Mucosa of descending colon (tissue), 3 donors: ENCODE results near the gene RNF34. TPM values are rescaled to one million over a fixed set of nuclear protein-coding genes. Genes with fewer than 3 reads are reported as not detected.

Source experiments
- ATAC-seq: fragments of 200-7000 bp; cut with Tn5 transposase; one replicate; pipeline ENCODE4 v1.9.1; 2020; ENCODE audit warnings: mild to moderate bottlenecking, moderate library complexity
- DNase-seq, 3 donors: peaks; one replicate each; pipeline ENCODE4 v3.0.0-alpha.2; 2020
- H3K36me3 ChIP-seq: fragments of 200-600 bp; one replicate; pipeline ENCODE4 v1.8.0; 2021; ENCODE audit warnings: low read depth, mild to moderate bottlenecking
- H3K4me1 ChIP-seq: fragments of 200-600 bp; one replicate; pipeline ENCODE4 v1.8.0; 2021; ENCODE audit warnings: low read depth, mild to moderate bottlenecking
- H3K4me3 ChIP-seq: fragments of 200-600 bp; one replicate; pipeline ENCODE4 v1.8.0; 2021; ENCODE audit warnings: mild to moderate bottlenecking
- H3K9me3 ChIP-seq: fragments of 200-600 bp; one replicate; pipeline ENCODE4 v1.8.0; 2021; ENCODE audit warnings: mild to moderate bottlenecking
- CTCF ChIP-seq: fragments of 200-600 bp; IDR thresholded peaks from one replicate; pipeline ENCODE4 v1.8.0; 2022; ENCODE audit warnings: antibody characterized with exemption, mild to moderate bottlenecking
- intact Hi-C, 2 donors: fragments of 100-400 bp; cut with DNase I in 1 of 2; cut with micrococcal nuclease in 1 of 2; formaldehyde crosslinking; loops; one replicate each; pipeline versions ENCODE4 v1.11.0 to v1.11.1; 2022; cut with DNase I, micrococcal nuclease
- total RNA-seq, 3 donors: library from RNA; stranded (reverse); fragmentation: NEBNext Ultra II Directional in 2 of 3; extraction: Animal tissue kit (Norgen Biotek cat#: 25700) in 2 of 3; gene quantifications; one replicate each; pipeline versions ENCODE4 v1.2.1 to v1.2.4, GENCODE V29; 2021 to 2023
- donor health status: DM: no; HTN: no; CAD: no; lungs with moderate emphysema.
- donor health status: DM: no; HTN: no; CAD: no.
- donor health status: DM: no; HTN: yes; CAD: no.

The RNF34 gene
- total RNA-seq, 3 donors from 2014 or later, result 44.4 to 50.8 (median 46.8) TPM

- TF ChIP-seq CTCF, result no peak
- ATAC-seq, result no peak
- Histone ChIP-seq H3K36me3 (no peaks in the 10 kb centered on the region), H3K9me3 (no peaks in the 10 kb centered on the region), H3K4me3 (no peak overlapping the region), H3K4me1 (peaks cover 3% of the 10 kb centered on the region)
- DNase-seq, result no peak
- intact Hi-C loops, result no loop called here
Observed at GRCh38 chr12:121357331-121357730, 42.6 kb upstream of the RNF34 start.

- no peaks in the 10 kb centered on the region for H3K9me3 ChIP-seq
- intact Hi-C loops, result no loop called here
- H3K36me3 ChIP-seq, result no peaks in the 10 kb centered on the region
- no peak for TF ChIP-seq CTCF
- peaks cover 3% of the 10 kb centered on the region for H3K4me1 ChIP-seq
- DNase-seq (no peak), ATAC-seq (peak; percentile 74)
- H3K4me3 ChIP-seq, result no peak overlapping the region
Observed at GRCh38 chr12:121358073-121358472, 41.8 kb upstream of the RNF34 start.

GRCh38 chr12:121364683-121365121 lies 35.2 kb upstream of the RNF34 start:
- H3K36me3 ChIP-seq, result no peaks in the 10 kb centered on the region
- ATAC-seq (no peak), DNase-seq (no peak)
- no peaks in the 10 kb centered on the region for H3K4me1 ChIP-seq
- H3K4me3 ChIP-seq, result no peak overlapping the region
- TF ChIP-seq CTCF, result no peak
- intact Hi-C loops, result no loop called here
- H3K9me3 ChIP-seq, result no peaks in the 10 kb centered on the region

GRCh38 chr12:121365416-121366062 lies 34.4 kb upstream of the RNF34 start:
- Histone ChIP-seq H3K36me3 (no peaks in the 10 kb centered on the region), H3K4me3 (no peak overlapping the region), H3K9me3 (no peaks in the 10 kb centered on the region), H3K4me1 (no peaks in the 10 kb centered on the region)
- ATAC-seq (no peak), DNase-seq (no peak)
- TF ChIP-seq CTCF, result no peak
- intact Hi-C loops, result no loop called here

GRCh38 chr12:121366063-121366459 lies 33.9 kb upstream of the RNF34 start:
- DNase-seq (no peak), ATAC-seq (no peak)
- Histone ChIP-seq H3K4me1 (no peaks in the 10 kb centered on the region), H3K4me3 (no peak overlapping the region), H3K36me3 (no peaks in the 10 kb centered on the region), H3K9me3 (no peaks in the 10 kb centered on the region)
- intact Hi-C loops, result no loop called here
- no peak for TF ChIP-seq CTCF

GRCh38 chr12:121371404-121371803 lies 28.5 kb upstream of the RNF34 start:
- Histone ChIP-seq H3K4me3 (no peak overlapping the region), H3K9me3 (no peaks in the 10 kb centered on the region), H3K36me3 (no peaks in the 10 kb centered on the region), H3K4me1 (no peaks in the 10 kb centered on the region)
- intact Hi-C loops, result no loop called here
- ATAC-seq, result no peak
- TF ChIP-seq CTCF, result no peak
- no peak for DNase-seq
